K562 (cell line): Measurements from ENCODE around the gene TMEM158.

ENCODE experiments used
- ATF2 ChIP-seq: sonication (generic); formaldehyde crosslinking; IDR thresholded peaks from 2 replicates; pipeline ENCODE4 v1.8.1; 2022; ENCODE audit warnings: missing genetic modification reagents
- BRF2 ChIP-seq: IDR thresholded peaks from 3 replicates; pipeline ENCODE4 v1.6.1; 2011; ENCODE audit warnings: borderline replicate concordance, mild to moderate bottlenecking; ENCODE audit not compliant: insufficient read length, insufficient read depth
- FOS ChIP-seq: IDR thresholded peaks from 3 replicates; pipeline ENCODE4 v1.6.1; 2011; ENCODE audit not compliant: insufficient read length; ENCODE audit errors: extremely low read depth
- POLR2A ChIP-seq: fragments of 450-650 bp; conservative IDR thresholded peaks from 2 replicates; pipeline ENCODE4 v1.6.1; 2016
- REST ChIP-seq, 2 experiments: fragments of 450-650 bp; formaldehyde crosslinking in 1 of 2; IDR thresholded peaks; 2 replicates each; pipeline versions ENCODE4 v1.4.0 to v1.6.1; 2014 to 2020; ENCODE audit warnings: mild to moderate bottlenecking in 2 of 2, borderline replicate concordance in 1 of 2, low read depth in 1 of 2
- TAF1 ChIP-seq: IDR thresholded peaks from 2 replicates; pipeline ENCODE4 v1.6.1; 2011; ENCODE audit warnings: mild to moderate bottlenecking, low read length, moderate library complexity; ENCODE audit not compliant: insufficient read depth, control insufficient read depth, severe bottlenecking; ENCODE audit errors: extremely low read depth
- TGIF2 ChIP-seq: sonication (generic); formaldehyde crosslinking; IDR thresholded peaks from 2 replicates; pipeline ENCODE4 v1.8.1; 2022; ENCODE audit warnings: mild to moderate bottlenecking, missing genetic modification reagents, moderate library complexity
- TRIM28 ChIP-seq: fragments of 450-650 bp; IDR thresholded peaks from 2 replicates; pipeline ENCODE4 v1.6.1; 2017
- ZNF707 ChIP-seq: fragments of 250-450 bp; sonication (Bioruptor Pico); conservative IDR thresholded peaks from 2 replicates; pipeline ENCODE4 v1.8.0; 2022; ENCODE audit warnings: inconsistent platforms, mild to moderate bottlenecking, moderate library complexity

GRCh38 chr3:45267097-45267496, 41.0 kb upstream of the TMEM158 start:
- TF ChIP-seq TAF1 (no peak), ATF2 (CRISPR knock-in tag) (no peak), REST (IDR thresholded peaks at IDR 0.05; ENCODE audit: borderline replicate concordance) (no peak), REST (CRISPR knock-in tag; IDR thresholded peaks at IDR 0.05; ENCODE audit: low read depth) (no peak), BRF2 (no peak), TRIM28 (no peak), TGIF2 (CRISPR knock-in tag) (no peak), FOS (no peak), ZNF707 (CRISPR knock-in tag) (no peak), POLR2A (no peak)
